HCT116 (cell line): ENCODE data around the gene CFAP47.
"Not testable (repeated sequence)": the region's sequence is repeated elsewhere in the genome, so short reads cannot be mapped to it uniquely, and the experiment has no call there.

Experiments
- CEBPB ChIP-seq: IDR thresholded peaks from 2 replicates; pipeline ENCODE4 v1.6.1; 2012; ENCODE audit warnings: low read depth
- CTCF ChIP-seq, 3 experiments: fragments of 200-600 bp in 1 of 3; sonication (generic) in 1 of 3; IDR thresholded peaks in 2 of 3; conservative IDR thresholded peaks in 1 of 3; 2 replicates each; pipeline ENCODE4 v1.5.1; 2012 to 2017; ENCODE audit warnings: low read depth in 2 of 3, low read length in 2 of 3, antibody characterized with exemption in 1 of 3, borderline replicate concordance in 1 of 3, control low read depth in 1 of 3, mild to moderate bottlenecking in 1 of 3, mixed read lengths in 1 of 3, mixed run types in 1 of 3, moderate library complexity in 1 of 3; ENCODE audit not compliant: insufficient read depth in 1 of 3
- EZH2 ChIP-seq: fragments of 200-600 bp; sonication (generic); IDR thresholded peaks from 2 replicates; pipeline ENCODE4 v1.6.1; 2017; ENCODE audit warnings: antibody characterized with exemption, mixed run types
- EZH2phosphoT487 ChIP-seq: fragments of 200-600 bp; IDR thresholded peaks from 2 replicates; pipeline ENCODE4 v1.6.1; 2018; ENCODE audit warnings: antibody characterized with exemption, borderline replicate concordance
- POLR2A ChIP-seq: IDR thresholded peaks from 2 replicates; pipeline ENCODE4 v1.7.0; 2011; ENCODE audit warnings: borderline replicate concordance; ENCODE audit not compliant: insufficient read depth, insufficient read length; ENCODE audit errors: extremely low read depth
- RAD21 ChIP-seq: IDR thresholded peaks from 2 replicates; pipeline ENCODE4 v1.6.1; 2012; ENCODE audit warnings: low read depth, mild to moderate bottlenecking
- REST ChIP-seq: IDR thresholded peaks from 2 replicates; pipeline ENCODE4 v1.6.1; 2012; ENCODE audit warnings: low read depth
- YY1 ChIP-seq: IDR thresholded peaks from 2 replicates; pipeline ENCODE4 v1.6.1; 2011; ENCODE audit warnings: low read length, low read depth, moderate library complexity, mild to moderate bottlenecking; ENCODE audit not compliant: insufficient replicate concordance; ENCODE audit errors: extremely low read depth

- TF ChIP-seq CTCF (IDR thresholded peaks at IDR 0.05 in 2 of 3, conservative IDR thresholded peaks at IDR 0.05 in 1 of 3; ENCODE audit: borderline replicate concordance in 1 of 3, insufficient read depth in 1 of 3, low read depth in 2 of 3, low read length in 2 of 3); EZH2; POLR2A; EZH2phosphoT487; CEBPB; YY1; RAD21; REST: not testable (repeated sequence)
Measured at GRCh38 chrX:36088939-36089338, 169.4 kb downstream of the CFAP47 start.
